B cell (primary cell): Measurements from ENCODE around the gene HSF4. TPM values are rescaled to one million over a fixed set of nuclear protein-coding genes. Genes with fewer than 3 reads are reported as not detected.

ENCODE experiments used
- ATAC-seq: fragments of 200-7000 bp; cut with Tn5 transposase; one replicate; pipeline ENCODE4 v1.10.0; 2021; ENCODE audit warnings: low read depth, mild to moderate bottlenecking, moderate number of reproducible peaks, moderate library complexity
- CTCF ChIA-PET: fragments of 350-600 bp; sonication (Branson Sonifier 250); formaldehyde crosslinking; loops from one replicate; lab custom pipeline; 2021; ENCODE audit warnings: antibody characterized with exemption, inconsistent platforms; lab: Charles Lee
- POLR2A ChIA-PET: fragments of 350-600 bp; sonication (Branson Sonifier 250); formaldehyde crosslinking; loops from one replicate; lab custom pipeline; 2021; ENCODE audit warnings: antibody characterized with exemption; lab: Charles Lee
- DNase-seq: peaks from one replicate; pipeline ENCODE4 v3.0.0; 2013
- H2AFZ ChIP-seq: 2 replicates; pipeline ENCODE4 v1.6.1; 2012; ENCODE audit warnings: mild to moderate bottlenecking, low read depth, low read length; ENCODE audit not compliant: insufficient read depth, poor library complexity, severe bottlenecking
- H3K27ac ChIP-seq, 2 donors: 1 replicate in 1 of 2; 2 replicates in 1 of 2; pipeline ENCODE4 v1.5.1; 2012 to 2013; ENCODE audit warnings: low read length in 2 of 2, mild to moderate bottlenecking in 2 of 2, moderate library complexity in 1 of 2
- H3K27me3 ChIP-seq, 4 experiments: fragments of 200-600 bp in 1 of 4; sonication (generic) in 1 of 4; replicated peaks in 1 of 4; 1 replicate in 2 of 4; 2 replicates in 2 of 4; pipeline versions ENCODE4 v1.6.1 to v1.7.0; 2013 to 2016; ENCODE audit warnings: low read length in 3 of 4, mild to moderate bottlenecking in 2 of 4, mixed read lengths in 1 of 4, moderate library complexity in 1 of 4; ENCODE audit not compliant: insufficient read depth in 4 of 4, control insufficient read depth in 3 of 4; ENCODE audit errors: control extremely low read depth in 1 of 4
- H3K36me3 ChIP-seq, 2 experiments: replicated peaks in 1 of 2; 1 replicate in 1 of 2; 2 replicates in 1 of 2; pipeline versions ENCODE4 v1.6.1 to v1.7.1; 2013; ENCODE audit warnings: low read length in 1 of 2; ENCODE audit not compliant: insufficient read depth in 2 of 2, control insufficient read depth in 1 of 2; ENCODE audit errors: control extremely low read depth in 1 of 2, extremely low read depth in 1 of 2
- H3K4me1 ChIP-seq, 2 donors: fragments of 200-600 bp in 1 of 2; sonication (generic) in 1 of 2; 1 replicate in 1 of 2; 2 replicates in 1 of 2; pipeline versions ENCODE4 v1.5.1 to v1.6.1; 2013 to 2017; ENCODE audit warnings: low read length in 2 of 2; ENCODE audit not compliant: control insufficient read depth in 2 of 2, insufficient read depth in 2 of 2
- H3K4me2 ChIP-seq: replicated peaks from 2 replicates; pipeline ENCODE3; 2012; ENCODE audit warnings: mild to moderate bottlenecking, low read depth, low read length; ENCODE audit not compliant: poor library complexity, severe bottlenecking
- H3K4me3 ChIP-seq, 5 experiments: fragments of 200-600 bp in 1 of 5; sonication (generic) in 1 of 5; 1 replicate in 3 of 5; 2 replicates in 2 of 5; pipeline versions ENCODE4 v1.5.1 to v1.7.0; 2011 to 2016; ENCODE audit warnings: low read length in 4 of 5, mild to moderate bottlenecking in 4 of 5, low read depth in 2 of 5, control low read depth in 1 of 5, moderate library complexity in 1 of 5; ENCODE audit not compliant: insufficient read depth in 1 of 5; ENCODE audit errors: control extremely low read depth in 1 of 5, extremely low read depth in 1 of 5
- H3K79me2 ChIP-seq: fragments of 200-600 bp; sonication (generic); one replicate; pipeline ENCODE4 v1.6.0; 2016; ENCODE audit warnings: low read length; ENCODE audit not compliant: control insufficient read depth, insufficient read depth
- H3K9ac ChIP-seq: fragments of 200-600 bp; sonication (generic); 2 replicates; pipeline ENCODE4 v1.6.1; 2017; ENCODE audit warnings: mild to moderate bottlenecking, low read length, moderate library complexity
- H3K9me3 ChIP-seq, 3 donors: one replicate each; pipeline versions ENCODE4 v1.6.1 to v1.7.1; 2013; ENCODE audit warnings: low read length in 2 of 3; ENCODE audit not compliant: control insufficient read depth in 2 of 3, insufficient read depth in 1 of 3; ENCODE audit errors: control extremely low read depth in 1 of 3
- H4K20me1 ChIP-seq: 2 replicates; pipeline ENCODE4 v1.6.0; 2012; ENCODE audit warnings: mild to moderate bottlenecking, low read length; ENCODE audit not compliant: insufficient read depth, control insufficient read depth, poor library complexity, severe bottlenecking
- H3K27ac Mint-ChIP-seq: one replicate; pipeline ENCODE4 v1.8.0; 2021; ENCODE audit warnings: mixed read lengths
- H3K27me3 Mint-ChIP-seq: one replicate; pipeline ENCODE4 v1.8.0; 2021; ENCODE audit warnings: mixed read lengths
- H3K4me1 Mint-ChIP-seq: one replicate; pipeline ENCODE4 v1.8.0; 2021; ENCODE audit warnings: mixed read lengths
- H3K4me3 Mint-ChIP-seq: one replicate; pipeline ENCODE4 v1.8.0; 2021; ENCODE audit warnings: mixed read lengths
- H3K9me3 Mint-ChIP-seq: one replicate; pipeline ENCODE4 v1.8.0; 2022; ENCODE audit warnings: mixed read lengths; ENCODE audit not compliant: insufficient read depth
- CTCF ChIP-seq: fragments of 200-600 bp; IDR thresholded peaks from one replicate; pipeline ENCODE4 v1.8.0; 2022; ENCODE audit warnings: antibody characterized with exemption, mild to moderate bottlenecking
- EZH2 ChIP-seq: IDR thresholded peaks from 2 replicates; pipeline ENCODE4 v1.6.1; 2012; ENCODE audit warnings: borderline replicate concordance, low read depth, mild to moderate bottlenecking, moderate library complexity, low read length; ENCODE audit not compliant: insufficient read depth, poor library complexity, severe bottlenecking
- WGBS: methylation state at CpG from one replicate; pipeline ENCODE4 v1.1.5; 2013; ENCODE audit warnings: missing lambda C conversion rate; ENCODE audit not compliant: insufficient coverage; 5-methylcytosine and 5-hydroxymethylcytosine counted together
- intact Hi-C: fragments of 100-400 bp; cut with micrococcal nuclease; formaldehyde crosslinking; loops from one replicate; pipeline ENCODE4 v1.10.0; 2022
- polyA plus RNA-seq: library from polyadenylated mRNA; depleted of rRNA; stranded (reverse); fragments of >200 nt; gene quantifications from 2 replicates; pipeline ENCODE4 v1.2.3, GENCODE V29; 2012
- total RNA-seq, 2 donors: library from RNA; stranded (reverse); fragments of 120-200 nt in 1 of 2; gene quantifications; 1 replicate in 1 of 2; 2 replicates in 1 of 2; pipeline versions ENCODE4 v1.2.3 to v1.2.4, GENCODE V29; 2013 to 2022

Gene HSF4
- total and polyA plus RNA-seq, 2 donors (not counting 1 experiment from before 2014, with no cell fraction given), result 11.9 to 12.2 TPM

GRCh38 chr16:67201411-67202345, 37.1 kb downstream of the HSF4 start:
- H3K79me2 ChIP-seq, result peaks cover 1% of the 10 kb centered on the region
- H3K4me3 ChIP-seq, result no peak overlapping the region
- intact Hi-C loops, result no loop called here
- H3K9ac ChIP-seq, result no peak overlapping the region
- no peaks in the 10 kb centered on the region for H3K4me1 ChIP-seq
- DNase-seq (no peak), ATAC-seq (no peak)
- CTCF ChIA-PET, result no interaction called here
- no peaks in the 10 kb centered on the region for H3K9me3 Mint-ChIP-seq
- H3K27ac Mint-ChIP-seq, result no peak overlapping the region
- no peak overlapping the region for H2AFZ ChIP-seq
- H3K4me1 Mint-ChIP-seq, result peaks cover 7% of the 10 kb centered on the region
- 98% methylated on average over 32 of the region's 40 CpGs for WGBS
- peaks cover 19% of the 10 kb centered on the region for H4K20me1 ChIP-seq
- H3K27me3 ChIP-seq, result no peaks in the 10 kb centered on the region
- POLR2A ChIA-PET, result interaction anchor here (0.7 kb wide), 1 partner anchor 204 kb away, joined by 7 read pairs; no protein-coding TSS in a partner anchor
- H3K36me3 ChIP-seq, result peaks cover 0 to 45% of the 10 kb centered on the region in 2 experiments
- no peak overlapping the region for H3K27ac ChIP-seq
- no peak overlapping the region for H3K4me3 Mint-ChIP-seq
- H3K4me2 ChIP-seq, result no peak overlapping the region
- no peaks in the 10 kb centered on the region for H3K27me3 Mint-ChIP-seq
- no peak for TF ChIP-seq CTCF
- TF ChIP-seq EZH2, result no peak
- no peaks in the 10 kb centered on the region for H3K9me3 ChIP-seq

- no peak overlapping the region for H3K27ac Mint-ChIP-seq
- H4K20me1 ChIP-seq, result peaks cover 11% of the 10 kb centered on the region
- H3K9me3 ChIP-seq, result no peaks in the 10 kb centered on the region
- ChIA-PET POLR2A (interaction anchor here (0.7 kb wide), 1 partner anchor 204 kb away, joined by 7 read pairs; no protein-coding TSS in a partner anchor), CTCF (no interaction called here)
- 98% methylated on average over 12 of the region's 12 CpGs for WGBS
- H3K27me3 Mint-ChIP-seq, result no peaks in the 10 kb centered on the region
- no peak overlapping the region for H3K27ac ChIP-seq
- no peak overlapping the region for H3K9ac ChIP-seq
- TF ChIP-seq EZH2 (no peak), CTCF (no peak)
- no peaks in the 10 kb centered on the region for H3K79me2 ChIP-seq
- H3K4me3 Mint-ChIP-seq, result no peak overlapping the region
- no peaks in the 10 kb centered on the region for H3K4me1 ChIP-seq
- no peak overlapping the region for H3K4me2 ChIP-seq
- DNase-seq, result no peak
- intact Hi-C loops, result no loop called here
- H2AFZ ChIP-seq, result no peak overlapping the region
- H3K4me3 ChIP-seq, result no peak overlapping the region
- peaks cover 5% of the 10 kb centered on the region for H3K4me1 Mint-ChIP-seq
- ATAC-seq, result no peak
- H3K27me3 ChIP-seq, result no peaks in the 10 kb centered on the region
- no peaks in the 10 kb centered on the region for H3K9me3 Mint-ChIP-seq
- peaks cover 0 to 37% of the 10 kb centered on the region in 2 experiments for H3K36me3 ChIP-seq
Measured at GRCh38 chr16:67202426-67202825, 37.9 kb downstream of the HSF4 start.
